ENCODE data around the gene IL19. TPM values are rescaled to one million over a fixed set of nuclear protein-coding genes. Genes with fewer than 3 reads are reported as not detected.

The IL19 gene
- total RNA-seq, 6 donors from 2014 or later, result not detected

- ATAC-seq (ENCODE audit: low FRiP score in 2 of 2) (no peak), DNase-seq (no peak)
- Histone ChIP-seq H3K27ac (no peak overlapping the region), H3K27me3 (no peaks in the 10 kb centered on the region), H3K4me1 (peaks cover 4 to 31% (median 14%) of the 10 kb centered on the region in 4 donors), H3K9me3 (no peaks in the 10 kb centered on the region), H3K36me3 (peaks cover 18 to 46% (median 42%) of the 10 kb centered on the region in 4 donors), H3K4me3 (no peak overlapping the region)
- WGBS, 2 donors, result 53 to 71% methylated on average over 5 of the region's 5 CpGs
- no peak for TF ChIP-seq POLR2A (IDR thresholded peaks at IDR 0.05)
- no peak for TF ChIP-seq EP300 (IDR thresholded peaks at IDR 0.05)
- no peak for TF ChIP-seq CTCF (IDR thresholded peaks at IDR 0.05)
- TF ChIP-seq POLR2AphosphoS5 (IDR thresholded peaks at IDR 0.05), result no peak
These were observed 35.0 kb upstream of the IL19 start for GRCh38 chr1:206735553-206736031.

GRCh38 chr1:206736878-206737728 is 33.5 kb upstream of the IL19 start:
- Histone ChIP-seq H3K27ac (peak overlapping the region in 3 of 4 donors; percentile 21 to 52 (median 43)), H3K27me3 (no peaks in the 10 kb centered on the region), H3K9me3 (no peaks in the 10 kb centered on the region), H3K36me3 (peaks cover 8 to 31% (median 27%) of the 10 kb centered on the region in 4 donors), H3K4me1 (peaks cover 4 to 31% (median 14%) of the 10 kb centered on the region in 4 donors), H3K4me3 (no peak overlapping the region)
- ATAC-seq (ENCODE audit: low FRiP score in 2 of 2) (peak in 1 of 2 donors; percentile 32), DNase-seq (no peak)
- TF ChIP-seq EP300 (IDR thresholded peaks at IDR 0.05), result no peak
- peak in 1 of 4 donors; percentile 12 for TF ChIP-seq POLR2A (IDR thresholded peaks at IDR 0.05)
- no peak for TF ChIP-seq CTCF (IDR thresholded peaks at IDR 0.05)
- peak in 1 of 2 donors; percentile 17 for TF ChIP-seq POLR2AphosphoS5 (IDR thresholded peaks at IDR 0.05)
- 64 to 67% methylated on average over 11 to 14 of the region's 14 CpGs for WGBS, 2 donors

GRCh38 chr1:206737729-206738201 is 32.8 kb upstream of the IL19 start:
- no peak for DNase-seq
- H3K27me3 ChIP-seq, result no peaks in the 10 kb centered on the region
- ATAC-seq (ENCODE audit: low FRiP score in 2 of 2), result no peak
- no peak for TF ChIP-seq CTCF (IDR thresholded peaks at IDR 0.05)
- TF ChIP-seq EP300 (IDR thresholded peaks at IDR 0.05), result no peak
- TF ChIP-seq POLR2AphosphoS5 (IDR thresholded peaks at IDR 0.05), result no peak
- no peak for TF ChIP-seq POLR2A (IDR thresholded peaks at IDR 0.05)
- peak overlapping the region in 2 of 4 donors; percentile 21 to 52 for H3K27ac ChIP-seq
- H3K4me3 ChIP-seq, result no peak overlapping the region
- H3K4me1 ChIP-seq, result peaks cover 4 to 31% (median 14%) of the 10 kb centered on the region in 4 donors
- peaks cover 4 to 24% (median 20%) of the 10 kb centered on the region in 4 donors for H3K36me3 ChIP-seq
- no peaks in the 10 kb centered on the region for H3K9me3 ChIP-seq
- 60 to 61% methylated on average over 3 of the region's 3 CpGs for WGBS, 2 donors

GRCh38 chr1:206738370-206739366 is 31.9 kb upstream of the IL19 start:
- Histone ChIP-seq H3K27me3 (no peaks in the 10 kb centered on the region), H3K27ac (no peak overlapping the region), H3K4me1 (peaks cover 4 to 28% (median 14%) of the 10 kb centered on the region in 4 donors), H3K9me3 (no peaks in the 10 kb centered on the region), H3K4me3 (no peak overlapping the region), H3K36me3 (peaks cover 0 to 17% (median 11%) of the 10 kb centered on the region in 4 donors)
- TF ChIP-seq EP300 (IDR thresholded peaks at IDR 0.05), result no peak
- TF ChIP-seq CTCF (IDR thresholded peaks at IDR 0.05), result peak in 1 of 6 experiments; percentile 20
- ATAC-seq (ENCODE audit: low FRiP score in 2 of 2) (no peak), DNase-seq (no peak)
- WGBS, 2 donors, result 66 to 68% methylated on average over 3 of the region's 3 CpGs

Measured in upper lobe of left lung (tissue), 6 donors.